Thyroid gland (tissue), 4 donors: ENCODE data around the gene SMURF2. TPM values are rescaled to one million over a fixed set of nuclear protein-coding genes. Genes with fewer than 3 reads are reported as not detected.

Experiments used
- DNase-seq, 2 donors: peaks; one replicate each; pipeline ENCODE4 v3.0.0-alpha.2; 2019
- H3K27ac ChIP-seq, 3 donors: fragments of 200-600 bp; sonication (generic); 1 replicate in 2 of 3; 2 replicates in 1 of 3; pipeline ENCODE4 v1.5.1; 2016 to 2019; ENCODE audit warnings: mild to moderate bottlenecking in 1 of 3, moderate library complexity in 1 of 3
- H3K27me3 ChIP-seq: fragments of 200-600 bp; sonication (generic); one replicate; pipeline ENCODE4 v1.5.1; 2019
- H3K36me3 ChIP-seq, 2 donors: fragments of 200-600 bp; sonication (generic); one replicate each; pipeline ENCODE4 v1.5.1; 2016 to 2019
- H3K4me1 ChIP-seq, 2 donors: fragments of 200-600 bp; sonication (generic); one replicate each; pipeline ENCODE4 v1.5.1; 2017 to 2019
- H3K4me3 ChIP-seq, 3 donors: fragments of 200-600 bp; sonication (generic); replicated peaks in 1 of 3; 1 replicate in 2 of 3; 2 replicates in 1 of 3; pipeline ENCODE4 v1.5.1; 2016; ENCODE audit warnings: mild to moderate bottlenecking in 1 of 3
- H3K9me3 ChIP-seq: fragments of 200-600 bp; sonication (generic); one replicate; pipeline ENCODE4 v1.5.1; 2017
- CTCF ChIP-seq, 6 experiments: fragments of 200-600 bp in 3 of 6; fragments of 450-650 bp in 3 of 6; sonication (generic) in 3 of 6; IDR thresholded peaks; one replicate each; pipeline ENCODE4 v1.5.1; 2016 to 2019; ENCODE audit warnings: antibody characterized with exemption in 6 of 6, mild to moderate bottlenecking in 2 of 6, inconsistent platforms in 1 of 6, moderate library complexity in 1 of 6
- POLR2A ChIP-seq, 2 donors: fragments of 450-650 bp; IDR thresholded peaks; one replicate each; pipeline ENCODE4 v1.6.1; 2017; ENCODE audit warnings: antibody characterized with exemption in 2 of 2, mild to moderate bottlenecking in 2 of 2, moderate library complexity in 1 of 2
- WGBS, 2 donors: methylation state at CpG; one replicate each; pipeline ENCODE4 v1.1.5; 2017; 5-methylcytosine and 5-hydroxymethylcytosine counted together
- intact Hi-C: fragments of 100-400 bp; cut with DNase I; formaldehyde crosslinking; loops from one replicate; pipeline ENCODE4 v1.15.1; 2023
- total RNA-seq, 4 donors: library from RNA; depleted of rRNA; stranded (reverse); fragments of >200 nt; gene quantifications; one replicate each; pipeline ENCODE4 v1.2.3, GENCODE V29; 2016

Gene SMURF2
- total RNA-seq, 4 donors from 2014 or later = 26.3 to 39.0 (median 29.6) TPM

DNA sequence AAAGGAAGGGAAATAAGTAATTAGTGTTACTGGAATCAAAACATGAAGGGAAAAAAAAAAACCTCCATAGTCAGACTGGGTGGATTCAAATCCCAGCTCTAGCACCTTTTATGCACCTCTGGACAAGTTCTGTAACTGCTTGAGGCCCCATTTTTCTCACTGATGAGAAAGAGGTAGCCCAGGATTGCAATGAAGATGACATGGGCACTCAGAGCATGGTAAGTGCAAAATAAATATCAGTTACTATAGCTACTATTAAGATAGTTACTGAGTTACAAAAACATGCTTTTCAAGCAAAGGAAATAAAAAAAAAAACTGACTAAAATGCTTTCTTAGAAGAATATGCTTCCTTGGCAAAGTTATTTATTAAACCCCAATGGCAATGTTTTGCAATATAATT is 96.5 kb downstream of the SMURF2 start:
- peaks cover 0 to 8% of the 10 kb centered on the region in 2 donors for H3K4me1 ChIP-seq
- no peak for DNase-seq
- H3K4me3 ChIP-seq = no peak overlapping the region
- no peak for TF ChIP-seq CTCF (IDR thresholded peaks at IDR 0.05)
- TF ChIP-seq POLR2A (IDR thresholded peaks at IDR 0.05) = no peak
- intact Hi-C loops = no loop called here
- no peaks in the 10 kb centered on the region for H3K27me3 ChIP-seq
- H3K36me3 ChIP-seq = peaks cover 16 to 28% of the 10 kb centered on the region in 2 donors
- H3K27ac ChIP-seq = no peak overlapping the region
- H3K9me3 ChIP-seq = no peaks in the 10 kb centered on the region

- no peaks in the 10 kb centered on the region for H3K9me3 ChIP-seq
- intact Hi-C loops = no loop called here
- no peaks in the 10 kb centered on the region for H3K27me3 ChIP-seq
- H3K27ac ChIP-seq = no peak overlapping the region
- 96 to 100% methylated on average over 1 of the region's 1 CpG for WGBS, 2 donors
- H3K4me1 ChIP-seq = peaks cover 0 to 8% of the 10 kb centered on the region in 2 donors
- TF ChIP-seq POLR2A (IDR thresholded peaks at IDR 0.05) = no peak
- no peak for TF ChIP-seq CTCF (IDR thresholded peaks at IDR 0.05)
- H3K36me3 ChIP-seq = peaks cover 14 to 26% of the 10 kb centered on the region in 2 donors
- no peak for DNase-seq
- H3K4me3 ChIP-seq = no peak overlapping the region
These were observed 98.0 kb downstream of the SMURF2 start for GRCh38 chr17:64564098-64564497.

DNA sequence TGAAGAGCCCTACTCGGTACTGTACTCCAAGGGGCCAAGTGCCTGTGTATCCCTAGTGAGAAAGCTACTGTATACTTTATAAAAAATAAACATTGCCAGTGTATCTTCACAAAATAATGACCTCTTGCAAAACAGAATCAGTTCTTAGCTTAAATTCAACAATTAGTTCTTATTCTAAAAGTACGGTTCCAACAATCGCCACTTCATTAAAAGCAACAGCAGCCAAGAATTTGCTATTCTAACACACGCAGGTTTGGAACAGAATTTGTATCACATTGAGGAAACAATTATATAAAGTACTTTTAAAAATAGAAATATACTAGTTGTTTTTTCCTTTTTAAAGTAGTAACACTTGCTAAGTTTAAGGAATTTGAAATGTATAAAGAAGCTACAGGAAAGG is 106.8 kb downstream of the SMURF2 start:
- intact Hi-C loops = no loop called here
- Histone ChIP-seq H3K4me1 (peaks cover 0 to 15% of the 10 kb centered on the region in 2 donors), H3K4me3 (no peak overlapping the region), H3K9me3 (no peaks in the 10 kb centered on the region), H3K27ac (peak overlapping the region; percentile 38 to 73 (median 56)), H3K36me3 (no peaks in the 10 kb centered on the region), H3K27me3 (no peaks in the 10 kb centered on the region)
- no peak for TF ChIP-seq CTCF (IDR thresholded peaks at IDR 0.05)
- no peak for TF ChIP-seq POLR2A (IDR thresholded peaks at IDR 0.05)
- 37 to 41% methylated on average over 4 of the region's 4 CpGs for WGBS, 2 donors
- DNase-seq = no peak

- Histone ChIP-seq H3K9me3 (no peaks in the 10 kb centered on the region), H3K27ac (no peak overlapping the region), H3K27me3 (no peaks in the 10 kb centered on the region), H3K36me3 (no peaks in the 10 kb centered on the region), H3K4me1 (peaks cover 0 to 15% of the 10 kb centered on the region in 2 donors), H3K4me3 (no peak overlapping the region)
- TF ChIP-seq POLR2A (IDR thresholded peaks at IDR 0.05) = no peak
- no peak for TF ChIP-seq CTCF (IDR thresholded peaks at IDR 0.05)
- no peak for DNase-seq
- intact Hi-C loops = no loop called here
These were observed 108.0 kb downstream of the SMURF2 start for GRCh38 chr17:64554028-64554637.

- H3K36me3 ChIP-seq = peaks cover 6 to 7% of the 10 kb centered on the region in 2 donors
- H3K4me1 ChIP-seq = peaks cover 0 to 15% of the 10 kb centered on the region in 2 donors
- no peaks in the 10 kb centered on the region for H3K27me3 ChIP-seq
- H3K4me3 ChIP-seq = no peak overlapping the region
- no peak for DNase-seq
- WGBS, 2 donors = 94 to 96% methylated on average over 5 of the region's 5 CpGs
- H3K27ac ChIP-seq = no peak overlapping the region
- intact Hi-C loops = no loop called here
- no peaks in the 10 kb centered on the region for H3K9me3 ChIP-seq
- no peak for TF ChIP-seq POLR2A (IDR thresholded peaks at IDR 0.05)
These were observed 110.6 kb downstream of the SMURF2 start for GRCh38 chr17:64551461-64551860.
